Hippocampal formation (tissue), 2 donors: Measurements from ENCODE around the gene PTPMT1.
A peak's percentile ranks its signal among the peaks of the same experiment; 100 is the strongest.

ENCODE experiments used
- DNase-seq, 2 donors: peaks; one replicate each; lab custom pipeline; 2025; lab: John Stamatoyannopoulos, UW

PTPMT1 gene

DNA sequence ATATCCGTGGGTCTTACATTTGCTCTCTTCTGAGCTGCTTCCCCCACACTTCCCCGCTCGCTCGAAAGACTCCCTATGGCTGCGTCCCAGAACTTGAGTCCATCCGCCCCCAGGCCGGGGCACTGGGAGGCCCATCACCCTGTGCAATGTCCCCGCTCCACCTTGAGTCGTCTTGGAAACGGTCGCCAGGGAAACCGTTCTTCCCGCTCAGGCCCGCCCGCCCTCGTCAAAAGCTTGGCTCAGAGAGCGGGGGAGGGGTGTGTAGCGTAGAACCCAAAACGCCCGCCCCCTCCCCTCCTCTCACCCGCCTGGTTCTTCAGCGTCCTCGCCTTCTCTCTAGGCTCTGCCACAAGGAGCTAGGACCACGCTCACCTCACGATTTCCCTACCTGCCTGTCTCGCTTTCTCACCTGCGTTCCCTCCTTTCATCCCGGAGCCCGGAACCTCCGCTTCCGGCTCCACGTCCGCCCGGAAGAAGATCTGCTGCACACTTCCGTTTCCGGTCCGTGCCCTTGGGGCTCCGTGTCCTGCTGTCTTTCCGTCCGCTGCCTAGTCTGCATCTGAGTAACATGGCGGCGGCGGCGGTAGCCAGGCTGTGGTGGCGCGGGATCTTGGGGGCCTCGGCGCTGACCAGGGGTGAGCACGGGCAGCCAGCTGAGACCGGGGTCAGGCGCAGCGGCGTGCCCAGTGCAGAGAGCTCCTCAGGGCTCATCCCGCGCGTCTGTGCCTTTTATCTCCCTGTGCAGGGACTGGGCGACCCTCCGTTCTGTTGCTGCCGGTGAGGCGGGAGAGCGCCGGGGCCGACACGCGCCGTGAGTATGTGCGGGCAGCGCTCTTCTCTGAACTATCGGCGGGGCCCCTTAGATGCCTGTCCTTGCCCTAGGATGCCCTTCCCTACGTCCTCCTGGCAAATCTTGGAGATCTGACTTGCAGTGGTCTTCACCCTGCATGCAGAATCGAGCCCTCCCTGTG lies 13.4 kb downstream of the PTPMT1 start, which contains the start of the genes KBTBD4 and NDUFS3:
Gene KBTBD4, minus strand, starts transcription at position 447 of the 971 bp plus-strand sequence. Its CDS starts 19 bp downstream, at position 428.
Gene NDUFS3, plus strand, starts transcription at position 551 of the 971 bp plus-strand sequence. Its CDS starts 18 bp downstream, at position 569.
- peak; percentile 88 for DNase-seq

DNA sequence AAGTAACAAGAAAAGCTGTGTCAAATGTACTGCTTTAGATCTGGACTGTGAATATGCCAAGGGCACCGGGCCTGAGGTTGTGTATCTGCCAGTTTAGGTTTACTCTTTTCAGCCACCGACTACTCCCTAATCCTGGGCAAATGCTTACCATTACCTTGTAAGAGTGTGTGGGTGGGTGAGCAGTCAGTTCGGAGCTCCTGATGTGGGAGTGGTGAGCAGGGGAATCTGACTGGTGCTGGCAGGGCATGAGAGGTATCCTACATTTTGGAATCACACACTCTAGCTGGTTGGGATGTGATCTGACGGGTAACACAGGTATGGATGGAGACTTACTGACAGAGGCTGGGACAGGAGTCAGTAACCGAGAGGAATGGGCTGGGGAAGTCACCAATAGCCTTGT lies 18.4 kb downstream of the PTPMT1 start:
- no peak for DNase-seq

DNA sequence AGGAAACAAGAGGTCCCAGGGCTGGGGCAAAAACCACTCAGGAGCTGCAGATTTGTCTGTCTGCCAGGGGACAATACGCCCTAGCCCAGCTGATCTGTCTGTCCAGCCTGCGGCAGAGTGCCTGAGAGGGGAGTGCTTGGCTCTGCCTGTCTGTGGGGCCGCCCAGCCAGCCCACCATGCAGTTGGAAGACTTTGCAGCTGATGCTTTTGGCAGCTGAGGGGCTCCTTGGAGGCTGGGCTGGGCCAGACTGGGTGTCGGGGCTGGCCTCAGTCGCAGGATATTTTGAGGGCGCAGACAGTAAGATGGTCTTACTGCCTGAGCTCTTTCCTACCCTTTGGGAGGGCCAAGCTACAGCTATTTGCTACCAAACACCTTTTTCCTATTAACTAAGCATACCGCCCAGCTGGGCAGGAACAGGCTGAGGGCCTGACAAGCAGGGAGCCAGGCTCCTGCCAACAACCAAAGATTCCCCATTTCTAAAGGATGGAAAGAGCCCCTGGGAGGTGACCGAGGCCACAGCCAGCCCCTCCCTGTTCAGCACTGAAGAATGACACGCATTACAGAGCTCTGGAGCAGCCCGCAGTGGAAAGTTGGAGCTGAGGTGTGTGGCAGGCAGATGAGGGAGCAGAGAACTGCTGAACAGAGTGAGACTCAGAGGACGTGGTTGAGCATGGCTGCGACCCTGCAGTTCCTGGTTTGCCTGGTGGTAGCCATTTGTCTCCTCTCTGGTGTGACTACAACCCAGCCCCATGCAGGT lies 20.9 kb downstream of the PTPMT1 start, which contains the start of gene FAM180B:
Gene FAM180B, plus strand, starts transcription at position 581 of the 758 bp plus-strand sequence. Its CDS starts 91 bp downstream, at position 672.
- DNase-seq, result no peak

DNA sequence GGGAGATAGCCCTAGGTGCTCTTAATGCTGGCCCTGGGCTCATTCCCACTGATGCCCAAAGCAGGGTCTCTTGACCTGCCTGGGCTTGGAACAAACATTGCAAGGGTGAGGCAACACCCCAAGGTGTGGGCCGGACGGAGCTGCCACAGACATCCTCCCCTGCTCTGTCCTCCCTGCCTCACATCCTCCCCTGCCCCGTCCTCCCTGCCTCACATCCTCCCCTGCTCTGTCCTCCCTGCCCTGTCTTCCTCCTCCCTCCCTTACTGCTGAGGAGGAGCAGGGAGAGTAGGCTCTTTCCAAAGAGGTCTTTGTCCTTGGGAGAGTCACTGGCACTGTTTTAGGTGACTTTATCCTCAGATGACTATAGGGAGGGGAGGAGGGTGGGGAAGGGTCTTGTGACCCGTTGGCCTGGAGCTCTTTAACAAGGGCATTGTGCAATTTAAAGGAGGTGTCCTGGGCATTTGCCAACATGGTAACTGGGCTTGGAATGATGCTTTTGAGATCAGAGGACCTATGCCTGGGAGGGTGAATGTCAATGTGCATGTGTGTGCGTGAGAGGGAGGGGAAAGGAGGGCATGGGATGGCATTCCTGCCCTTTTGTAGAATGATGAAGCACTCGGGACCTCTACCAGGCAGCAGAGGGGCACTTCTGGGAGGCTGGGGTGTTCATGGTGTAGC lies 21.8 kb downstream of the PTPMT1 start:
- no peak for DNase-seq

DNA sequence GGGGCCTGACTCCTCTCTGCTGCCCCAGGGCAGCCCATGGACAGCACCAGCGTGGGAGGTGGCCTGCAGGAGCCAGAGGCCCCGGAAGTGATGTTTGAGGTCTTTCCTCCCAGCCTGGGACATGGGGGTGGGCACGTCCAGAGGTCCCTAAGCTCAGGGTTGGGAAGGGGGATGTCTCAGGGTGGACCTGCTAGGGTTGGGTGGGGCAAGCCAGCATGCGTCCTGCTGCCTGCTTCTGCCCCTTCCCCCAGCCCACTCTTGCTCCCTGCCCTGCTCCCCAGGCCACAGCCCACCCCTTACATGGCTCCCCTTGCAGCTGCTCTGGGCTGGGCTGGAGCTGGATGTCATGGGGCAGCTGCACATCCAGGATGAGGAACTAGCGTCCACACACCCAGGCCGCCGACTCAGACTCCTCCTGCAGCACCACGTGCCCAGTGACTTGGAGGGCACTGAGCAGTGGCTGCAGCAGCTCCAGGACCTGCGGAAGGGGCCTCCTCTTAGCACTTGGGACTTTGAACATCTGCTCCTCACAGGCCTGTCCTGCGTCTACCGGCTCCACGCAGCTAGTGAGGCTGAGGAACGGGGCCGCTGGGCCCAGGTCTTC lies 22.4 kb downstream of the PTPMT1 start:
- peak in 1 of 2 donors; percentile 55 for DNase-seq

DNA sequence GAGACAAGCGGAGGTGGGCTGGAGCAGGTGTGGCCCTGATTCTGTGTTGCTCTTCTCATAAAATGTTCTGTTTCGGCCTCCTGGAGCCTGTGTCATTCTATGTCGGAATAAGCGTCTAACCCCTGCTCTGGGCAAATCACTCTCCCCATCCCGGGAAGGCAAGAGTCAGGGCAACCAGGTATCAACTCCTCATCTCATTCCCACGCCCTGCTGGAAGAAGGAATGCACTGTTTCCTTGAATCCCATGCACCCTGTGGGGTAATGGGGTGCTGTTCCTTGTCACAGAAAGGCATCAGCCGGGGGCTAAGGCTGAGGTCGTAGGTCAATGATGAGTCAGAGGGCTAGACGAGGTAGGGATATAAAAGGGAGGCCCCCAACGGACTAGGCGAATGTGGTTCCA lies 23.7 kb downstream of the PTPMT1 start:
- no peak for DNase-seq

DNA sequence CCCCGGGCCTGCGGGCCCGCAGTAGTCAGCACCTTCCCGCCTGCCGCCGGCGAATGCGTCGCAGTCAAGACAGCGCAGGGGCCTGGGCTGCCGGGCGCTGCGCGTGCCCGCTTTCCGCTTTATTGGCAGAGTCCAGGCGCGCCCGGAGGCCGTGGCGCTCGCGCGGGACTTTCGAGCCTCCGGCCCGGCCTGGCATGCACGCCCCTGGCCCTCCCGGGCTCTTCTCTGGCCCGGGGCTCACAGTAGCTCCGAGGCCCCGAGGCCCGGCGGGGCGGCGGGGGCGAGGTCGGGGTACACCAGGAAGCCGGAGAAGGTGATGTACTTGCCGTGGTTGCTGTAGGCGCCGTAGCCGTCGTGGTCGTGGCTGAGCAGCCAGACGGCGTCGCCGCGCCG lies 24.2 kb downstream of the PTPMT1 start:
- no peak for DNase-seq

DNA sequence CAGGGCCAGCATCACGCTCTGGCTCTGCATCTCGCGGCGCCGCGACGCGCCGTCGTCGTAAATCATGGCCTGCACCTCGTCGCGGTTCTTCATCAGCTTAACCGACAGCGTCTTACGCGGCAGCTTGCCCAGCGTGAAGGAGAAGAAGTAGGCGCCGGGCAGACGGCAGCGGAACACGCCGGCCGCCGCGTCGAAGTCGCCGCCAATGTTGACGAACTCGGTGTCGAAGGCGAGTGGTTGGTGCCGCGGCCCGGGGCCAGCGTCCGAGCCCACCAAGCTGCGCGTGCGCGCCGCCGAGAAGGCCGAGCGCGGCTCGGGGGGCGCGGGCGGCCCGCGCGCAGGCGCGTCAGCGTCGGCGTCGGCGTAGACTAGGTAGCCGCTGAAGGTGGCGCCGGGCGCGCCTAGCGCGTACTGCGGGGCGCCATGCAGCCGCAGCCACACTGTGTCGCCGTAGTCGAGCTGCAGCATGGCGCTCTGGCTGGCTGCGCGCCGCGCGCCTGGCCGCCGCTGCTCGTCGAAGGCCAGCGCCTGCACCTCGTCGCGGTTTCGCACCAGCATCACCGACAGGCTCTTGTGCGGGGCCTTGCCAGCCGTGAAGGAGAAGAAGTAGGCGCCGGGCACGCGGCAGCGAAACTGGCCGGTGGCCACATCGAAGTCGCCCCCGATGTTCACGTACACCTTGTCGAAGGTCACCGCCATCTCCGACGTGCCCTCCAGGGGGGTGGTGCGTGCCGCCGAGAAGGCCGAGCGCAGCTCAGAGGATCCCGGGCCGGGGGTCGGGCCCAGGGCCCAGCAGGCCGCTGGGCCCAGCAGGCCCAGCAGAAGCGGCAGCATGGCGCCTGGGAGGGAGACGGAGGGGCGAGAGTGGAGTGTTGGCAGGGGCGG lies 24.8 kb downstream of the PTPMT1 start:
- no peak for DNase-seq

DNA sequence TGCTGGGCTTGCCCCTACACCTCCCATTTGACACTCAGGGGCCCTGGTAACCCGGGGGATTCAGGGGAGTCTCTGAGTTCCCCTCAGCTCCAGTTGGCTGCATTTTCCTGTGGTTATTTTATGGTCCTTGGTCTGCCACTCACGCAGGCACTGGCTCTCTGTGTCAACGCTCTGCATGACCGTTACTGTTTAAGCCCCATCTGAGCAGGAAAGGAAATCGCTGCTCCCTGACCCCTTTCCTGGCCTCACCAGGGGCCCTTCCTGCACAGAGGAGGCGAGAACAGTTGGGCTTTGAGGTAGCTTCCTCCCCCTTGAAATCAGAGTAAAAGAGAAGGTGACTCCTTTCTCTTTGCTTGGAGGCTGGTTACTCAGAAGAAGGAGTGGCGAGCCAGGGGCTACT lies 26.4 kb downstream of the PTPMT1 start:
- no peak for DNase-seq

DNA sequence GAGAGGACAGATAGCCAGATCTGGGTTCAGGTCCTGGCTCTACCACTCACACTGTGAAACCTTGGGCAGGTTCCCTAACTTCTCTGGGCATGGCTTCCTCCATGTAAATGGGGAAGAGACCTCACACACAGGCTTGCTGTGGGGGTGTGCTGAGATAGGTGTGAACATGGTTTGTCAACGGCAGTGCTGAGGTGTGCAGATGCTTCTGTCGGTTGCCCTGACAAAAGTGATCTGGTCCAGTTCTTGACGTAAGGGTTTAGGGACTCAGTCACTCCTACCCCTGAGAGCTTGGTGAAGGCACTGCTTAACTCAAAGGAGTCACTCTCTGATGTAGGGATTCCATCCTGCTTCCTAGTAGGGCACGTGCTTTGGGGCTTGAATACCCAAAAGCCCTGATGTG lies 26.9 kb downstream of the PTPMT1 start:
- no peak for DNase-seq

DNA sequence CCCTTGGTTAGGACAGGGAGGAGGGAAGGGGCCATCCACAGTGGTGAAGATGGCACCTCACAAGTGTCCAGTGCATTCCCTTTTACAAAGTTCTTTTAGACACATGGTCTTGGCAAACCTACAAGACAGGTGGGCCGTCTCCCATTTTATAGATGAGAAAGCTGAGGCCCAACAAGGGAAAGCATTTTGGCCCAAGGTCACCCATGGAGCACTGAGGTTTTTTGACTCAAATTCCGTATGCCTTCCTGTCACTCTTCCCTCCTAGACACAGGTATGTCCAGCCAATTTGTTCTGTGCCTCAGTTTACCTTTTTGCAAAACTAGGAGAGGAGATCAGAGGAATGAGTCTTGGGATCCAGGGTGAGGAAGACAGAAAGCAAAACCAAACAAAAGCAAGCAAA lies 27.6 kb downstream of the PTPMT1 start:
- no peak for DNase-seq

DNA sequence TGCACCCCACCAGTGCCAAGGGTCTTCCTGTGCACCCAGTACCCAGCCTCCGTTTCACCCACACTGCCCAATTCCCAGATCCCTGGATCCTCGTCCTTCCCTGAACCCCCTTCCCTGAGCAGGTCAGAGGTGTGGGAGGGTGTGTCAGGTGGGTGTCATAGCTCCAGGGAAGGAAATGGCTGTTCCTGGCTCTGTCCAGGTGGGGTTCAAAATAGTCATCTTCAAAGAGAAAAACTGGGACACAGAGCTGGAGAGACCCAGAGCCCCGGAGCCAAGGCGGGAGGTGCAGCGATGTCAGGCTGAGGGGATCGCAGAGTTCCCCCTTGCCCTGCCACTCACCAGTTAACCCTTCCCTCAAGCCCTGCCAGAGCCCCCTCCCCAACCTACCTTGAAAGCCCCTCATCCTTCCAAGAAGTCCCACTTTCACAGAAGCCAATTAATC lies 28.1 kb downstream of the PTPMT1 start:
- no peak for DNase-seq

DNA sequence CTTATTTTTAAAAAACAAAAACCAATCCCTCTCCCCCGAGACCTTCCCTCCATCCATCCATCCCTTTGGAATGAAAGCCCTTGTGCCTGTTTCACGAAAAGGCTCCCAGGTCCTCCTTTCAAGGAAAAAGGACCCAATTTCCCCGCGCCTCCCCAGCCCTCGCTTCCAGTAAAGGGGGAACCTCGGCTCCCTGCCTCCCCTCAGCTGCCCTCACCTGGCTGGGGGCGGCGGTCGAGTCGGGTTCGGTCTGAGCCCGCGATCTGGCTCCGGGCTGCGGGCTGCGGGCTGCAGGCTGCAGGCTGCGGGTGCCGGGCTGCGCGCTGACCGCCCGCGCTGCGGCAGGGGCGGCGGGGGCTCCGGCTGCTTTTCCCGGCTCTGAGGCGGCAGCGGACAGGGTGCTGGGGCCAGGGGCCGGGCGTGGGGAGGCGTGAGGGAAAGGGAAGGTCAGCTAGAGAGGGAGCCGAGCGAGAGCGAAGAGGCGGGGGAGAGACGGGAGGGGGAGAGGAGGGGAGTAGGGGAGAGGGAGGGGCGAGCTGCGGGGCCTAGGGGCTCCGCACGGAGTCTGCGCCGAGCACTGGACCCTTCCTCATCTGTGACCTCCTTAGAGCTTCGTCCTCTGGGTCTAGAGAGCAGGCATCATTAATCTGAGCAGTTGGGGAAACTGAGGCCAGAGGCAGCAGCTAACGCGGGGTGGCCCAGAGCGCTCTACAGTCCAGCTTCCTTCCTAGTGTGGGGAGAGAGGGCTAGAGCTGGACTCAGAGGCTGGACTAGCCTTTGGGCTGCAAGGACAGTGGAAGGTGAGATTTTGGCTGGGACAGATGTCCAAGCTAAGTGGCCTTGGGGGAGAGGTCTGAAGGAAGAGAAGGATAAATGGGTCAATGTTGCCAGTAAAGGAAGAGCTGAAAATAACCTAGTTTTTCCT lies 28.8 kb downstream of the PTPMT1 start, which contains the start of gene C1QTNF4:
Gene C1QTNF4, minus strand, starts transcription at position 478 of the 922 bp plus-strand sequence. CDS start 3,601 bp downstream, outside the sequence.
- DNase-seq, result no peak

DNA sequence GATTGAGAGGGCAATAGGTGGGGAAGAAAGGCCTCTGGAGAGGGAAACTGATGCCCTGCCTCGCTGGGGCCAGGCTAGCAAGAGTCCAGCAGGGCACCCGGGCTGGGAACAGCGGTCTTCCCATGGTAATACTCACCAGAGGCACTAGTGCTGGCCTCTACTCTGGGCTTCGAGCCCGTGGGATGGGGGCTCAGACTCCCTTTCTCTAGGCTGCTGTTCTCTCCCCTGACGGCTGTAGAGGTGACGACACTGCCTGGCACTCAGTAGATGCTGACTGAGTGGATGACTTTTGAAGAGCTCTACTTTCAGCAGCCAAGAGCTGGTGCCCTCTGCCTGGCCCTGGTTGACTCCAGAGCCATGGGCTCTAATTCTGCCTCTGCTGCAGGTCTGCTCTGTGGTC lies 29.6 kb downstream of the PTPMT1 start:
- DNase-seq, result no peak

DNA sequence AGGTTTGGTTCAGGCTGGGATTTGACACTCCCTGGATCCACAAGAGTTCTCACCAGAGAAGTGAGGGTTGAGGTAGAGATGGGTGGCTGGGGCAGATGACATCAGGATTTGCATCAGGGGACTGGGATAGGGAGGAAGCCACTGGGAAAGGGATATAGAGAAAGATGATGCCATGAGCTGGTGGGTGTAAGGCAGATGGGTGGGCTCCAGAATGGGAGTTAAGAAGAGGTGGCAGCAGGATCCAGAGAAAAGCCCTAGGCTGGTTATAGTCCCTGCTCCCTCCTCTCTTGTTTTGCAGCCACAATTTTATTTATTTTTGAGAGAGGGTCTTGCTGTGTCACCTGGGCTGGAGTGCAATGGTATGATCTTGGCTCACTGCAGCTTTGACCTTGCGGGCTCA lies 30.6 kb downstream of the PTPMT1 start:
- DNase-seq, result no peak

DNA sequence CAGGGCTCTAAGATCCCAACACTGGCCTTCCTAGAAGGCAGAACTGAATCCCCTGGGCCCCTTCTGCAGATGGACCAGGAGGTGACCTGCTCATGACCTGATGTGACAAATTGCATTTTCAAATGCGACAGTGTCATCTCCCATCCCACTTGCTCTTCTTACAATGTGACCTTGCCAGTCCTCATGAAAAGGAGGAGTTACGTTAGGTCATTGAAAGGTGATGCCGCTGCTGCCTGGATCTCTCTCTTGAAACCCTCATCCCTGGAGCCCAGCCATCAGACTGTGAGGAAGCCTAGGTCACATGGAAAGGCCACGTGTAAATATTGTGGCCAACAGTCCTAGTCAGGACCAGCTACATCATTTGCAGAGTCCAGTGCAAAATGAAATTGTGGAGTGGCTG lies 34.5 kb downstream of the PTPMT1 start:
- no peak for DNase-seq

DNA sequence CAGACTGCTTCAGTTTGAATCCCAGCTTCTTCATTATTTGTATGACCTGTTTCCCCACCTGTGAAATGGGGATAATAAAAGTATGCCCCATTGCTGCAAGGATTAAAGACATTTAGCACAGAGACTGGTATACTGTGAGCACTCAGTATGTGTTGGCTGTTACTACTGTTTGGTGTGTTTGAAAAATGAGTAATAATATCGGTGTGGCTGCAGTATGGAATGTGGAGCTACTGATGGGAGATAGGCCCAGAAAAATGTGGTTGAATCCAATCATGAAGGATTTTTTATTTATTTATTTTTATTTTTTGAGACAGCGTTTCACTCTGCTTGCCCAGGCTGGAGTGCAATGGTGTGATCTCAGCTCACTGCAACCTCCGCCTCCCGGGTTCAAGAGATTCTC lies 37.9 kb downstream of the PTPMT1 start:
- no peak for DNase-seq

DNA sequence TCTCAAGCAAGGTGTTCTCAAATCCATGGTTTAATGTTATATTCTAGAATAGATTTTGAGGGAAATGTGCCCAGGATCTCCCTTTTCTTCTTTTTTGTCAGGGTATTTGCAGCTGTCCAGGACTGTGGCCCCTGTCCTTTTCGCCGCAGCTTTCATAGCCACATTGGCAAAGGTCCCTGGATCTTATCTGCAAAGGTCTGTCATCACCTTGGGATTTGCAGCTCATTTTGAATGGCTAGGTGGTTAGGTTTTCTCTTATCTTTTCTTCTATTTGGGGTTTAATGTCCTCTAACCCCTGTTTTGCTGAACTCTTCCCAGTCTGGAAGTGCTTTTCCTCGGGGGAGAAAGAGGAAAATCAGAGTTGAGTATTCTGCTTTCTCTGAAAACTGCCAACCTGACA lies 40.5 kb downstream of the PTPMT1 start:
- no peak for DNase-seq

DNA sequence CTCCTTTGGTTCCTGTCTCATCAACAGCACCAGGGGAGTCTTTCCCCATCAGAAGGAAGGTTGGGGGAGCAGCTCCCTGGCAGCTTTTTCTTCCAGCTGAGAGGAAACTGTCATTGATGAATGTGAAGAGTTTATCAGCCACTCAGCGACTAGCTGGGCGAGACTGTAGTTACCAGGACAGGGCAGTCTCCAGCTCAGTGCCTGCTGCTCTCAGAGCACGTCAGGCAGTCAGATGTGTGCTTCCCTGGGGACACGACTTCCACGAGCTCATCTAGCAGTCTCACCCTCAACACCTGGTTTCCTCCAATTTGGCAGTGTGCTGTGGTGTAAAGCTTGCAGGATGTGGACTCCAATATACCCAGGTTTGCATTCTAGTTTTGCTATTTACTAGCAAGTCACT lies 41.3 kb downstream of the PTPMT1 start:
- no peak for DNase-seq
